GM18867 (cell line): ENCODE results near the gene UBL4B.

ENCODE experiments used
- ATAC-seq: cut with Tn5 transposase; IDR thresholded peaks from one replicate; pipeline ENCODE4 v1.9.1; 2021; ENCODE audit warnings: mild to moderate bottlenecking, moderate library complexity; ENCODE audit not compliant: unreplicated experiment

Gene UBL4B

DNA sequence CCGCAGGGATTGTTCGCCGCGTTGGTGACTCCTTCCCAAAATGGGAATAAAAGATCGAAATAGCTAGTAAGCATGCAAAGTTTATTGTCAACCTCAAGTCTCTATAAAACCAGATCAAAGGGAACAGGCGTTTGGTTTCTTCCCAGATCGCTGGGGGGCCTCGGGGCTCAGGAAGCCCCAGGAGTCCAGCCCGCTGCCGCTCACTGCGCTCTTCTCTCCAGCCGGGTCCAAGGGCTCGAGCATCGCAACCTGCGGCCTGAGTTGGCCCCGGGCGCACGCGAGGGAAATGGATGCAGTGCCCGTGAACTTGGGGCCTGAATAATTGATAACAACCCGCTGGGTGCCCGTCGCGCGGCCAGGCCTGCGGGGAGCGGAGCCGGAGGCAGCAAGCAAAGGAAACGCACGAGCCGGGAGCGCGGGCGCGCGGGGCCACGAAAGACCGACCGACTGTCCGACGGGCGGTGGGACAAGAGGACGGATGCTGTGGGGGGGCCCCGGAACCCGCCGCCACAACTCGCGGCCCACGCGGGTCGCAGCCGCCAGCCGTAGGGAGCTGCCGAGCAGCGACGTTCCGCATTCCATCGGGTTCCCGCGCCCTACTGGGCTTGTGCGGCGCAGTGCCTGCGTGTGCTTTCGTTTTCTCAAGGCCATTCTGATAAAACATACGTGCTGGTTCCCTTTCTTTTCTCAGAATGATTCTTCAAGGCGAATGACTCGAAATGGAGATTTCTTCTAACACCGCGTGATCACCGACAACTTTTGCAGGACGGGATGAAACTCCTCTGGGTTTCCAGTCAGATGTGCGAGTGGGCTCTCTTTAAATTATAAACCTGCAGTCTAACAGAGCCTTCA is 27.8 kb upstream of the UBL4B start:
- peak; percentile 55 for ATAC-seq

DNA sequence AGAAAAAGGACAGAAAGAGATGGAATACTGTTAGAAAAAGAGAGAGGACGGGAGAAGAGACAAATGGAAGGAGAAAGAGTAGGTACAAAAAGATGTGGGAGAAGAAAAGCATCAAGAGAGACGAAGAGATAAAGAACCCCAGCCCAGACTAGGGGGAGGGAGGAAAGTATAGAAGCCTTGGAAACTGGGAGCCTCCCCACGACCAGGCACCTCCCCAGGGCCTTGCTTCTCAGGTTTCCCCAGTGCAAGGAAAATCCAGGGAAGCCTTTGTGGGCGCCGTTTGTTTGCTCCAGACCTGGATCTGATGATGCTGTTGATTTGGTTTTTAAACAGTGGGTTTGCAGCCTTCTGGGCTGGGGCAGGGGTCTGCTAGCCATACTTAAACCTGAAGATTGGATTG is 26.6 kb upstream of the UBL4B start:
- no peak for ATAC-seq

DNA sequence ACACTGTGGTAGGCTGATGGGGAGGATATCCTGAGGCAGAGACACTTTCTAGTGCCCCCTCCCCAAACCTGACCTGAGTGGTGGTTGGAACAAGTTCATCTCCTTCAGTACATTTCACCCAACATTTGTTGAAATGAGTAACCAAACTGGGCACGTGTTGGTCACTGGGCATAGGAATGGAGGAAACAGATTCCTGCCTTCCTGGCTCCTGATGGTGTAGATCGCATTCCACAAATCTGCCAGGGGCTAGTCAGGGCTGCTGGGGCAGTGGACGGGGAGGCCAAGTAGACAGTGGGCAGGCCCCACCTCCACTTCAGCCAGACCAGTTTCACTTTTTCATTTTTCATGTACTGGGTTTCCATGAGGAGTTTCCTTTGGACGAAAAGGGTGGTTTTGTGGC is 25.3 kb upstream of the UBL4B start:
- ATAC-seq = no peak

DNA sequence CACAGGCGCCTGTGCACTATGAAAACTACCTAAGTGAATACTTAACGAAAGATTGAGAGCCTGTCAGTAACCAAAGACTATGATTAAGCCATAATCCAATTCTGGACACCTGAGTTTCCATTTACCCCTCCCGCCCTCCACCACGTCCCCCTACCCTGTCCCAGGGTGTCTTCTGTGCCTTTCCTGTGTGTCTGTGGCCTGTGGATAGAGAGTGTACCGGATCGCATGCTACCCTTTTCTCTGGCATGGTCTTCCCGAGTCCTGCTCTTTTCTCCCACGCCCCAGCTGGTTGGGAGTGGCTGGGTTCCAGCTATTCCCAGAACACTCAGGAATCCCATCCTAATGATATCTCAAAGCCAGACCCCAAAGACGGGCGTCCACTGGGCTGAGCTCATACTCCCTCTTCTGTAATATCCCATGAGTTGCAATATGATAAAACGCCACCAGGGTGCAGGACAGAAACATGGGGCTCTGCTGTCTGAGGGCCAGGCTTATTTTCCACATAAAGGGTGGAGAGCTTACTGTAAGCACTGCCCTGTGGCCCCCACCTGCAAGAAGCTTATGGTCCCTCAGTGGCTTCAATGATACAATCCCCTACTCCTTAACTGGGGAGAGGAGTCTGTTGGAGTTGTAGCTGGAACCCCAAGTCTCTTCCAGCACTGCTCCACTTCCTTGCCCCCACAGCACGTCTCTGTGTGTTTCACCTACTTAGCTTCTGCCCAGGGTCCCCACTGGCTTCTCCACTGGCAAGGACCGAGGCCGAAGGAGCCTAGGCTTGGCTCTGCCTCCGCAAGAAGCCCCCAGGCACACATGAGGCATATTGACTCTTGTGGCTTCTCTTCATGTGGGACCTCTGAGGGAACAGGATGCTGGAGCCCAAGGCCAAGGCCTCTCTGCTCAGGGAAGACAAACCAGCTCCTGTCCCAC is 24.2 kb upstream of the UBL4B start:
- no peak for ATAC-seq

DNA sequence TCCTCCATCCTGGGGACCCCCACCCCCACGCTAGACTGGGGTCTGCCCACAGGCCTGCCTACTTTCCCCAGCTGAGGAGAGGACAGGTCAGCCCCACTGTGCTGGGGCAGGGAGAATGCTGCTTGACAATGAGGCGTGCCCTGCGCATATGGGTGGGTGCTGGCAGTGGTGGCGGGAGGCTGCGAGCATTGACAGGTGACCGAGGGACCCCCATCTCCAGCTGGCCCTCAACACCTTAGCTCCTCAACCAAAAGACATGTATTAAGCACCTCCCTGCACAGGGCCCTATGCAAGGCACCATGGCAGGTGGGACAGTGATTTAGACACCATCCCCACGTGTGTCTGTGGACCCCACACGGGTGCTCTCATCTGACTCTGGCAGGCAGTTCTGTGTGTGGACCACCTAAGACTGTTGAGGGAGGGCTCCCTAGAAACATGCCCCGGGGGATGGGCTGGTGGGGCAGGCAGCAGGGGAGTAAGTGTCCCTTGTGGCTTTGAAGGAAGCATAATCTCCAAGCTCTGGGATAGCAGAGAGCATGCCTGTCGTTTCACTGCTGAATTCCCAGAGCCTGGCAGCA is 23.4 kb upstream of the UBL4B start:
- no peak for ATAC-seq

DNA sequence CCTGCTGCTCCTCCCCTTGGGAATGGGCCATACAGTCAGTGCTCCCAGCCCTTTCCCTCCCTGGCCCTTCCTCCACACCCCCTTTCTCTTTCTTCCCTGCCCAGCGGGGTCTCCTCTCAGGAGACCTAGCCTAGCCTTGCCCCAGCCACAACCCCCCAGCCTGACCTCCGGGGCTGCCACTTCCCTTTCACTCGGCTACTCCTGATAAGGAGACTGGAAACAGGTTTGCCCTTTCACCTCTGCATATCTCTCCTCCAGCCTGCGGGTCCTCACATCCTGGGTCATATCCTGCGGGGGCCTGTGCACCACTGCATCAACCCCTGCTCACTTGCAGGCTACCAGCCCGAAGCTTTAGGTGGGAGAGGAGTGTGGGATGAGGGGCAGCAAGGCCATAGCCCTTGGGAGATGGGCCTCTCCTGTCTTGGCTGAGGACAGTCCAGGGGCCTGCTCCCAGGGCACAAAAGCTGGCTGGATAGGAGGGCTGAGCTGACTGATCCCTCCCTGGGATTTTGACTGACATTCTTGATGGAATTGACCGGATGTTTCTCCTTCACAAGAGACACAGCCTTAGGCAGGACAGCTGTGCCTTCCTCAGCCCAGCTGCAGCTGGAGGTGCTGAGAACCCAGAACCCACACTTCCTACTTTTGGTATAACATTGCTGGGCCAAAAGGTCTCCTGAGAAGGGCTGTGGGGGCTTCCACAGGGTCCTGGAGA is 22.5 kb upstream of the UBL4B start:
- no peak for ATAC-seq

DNA sequence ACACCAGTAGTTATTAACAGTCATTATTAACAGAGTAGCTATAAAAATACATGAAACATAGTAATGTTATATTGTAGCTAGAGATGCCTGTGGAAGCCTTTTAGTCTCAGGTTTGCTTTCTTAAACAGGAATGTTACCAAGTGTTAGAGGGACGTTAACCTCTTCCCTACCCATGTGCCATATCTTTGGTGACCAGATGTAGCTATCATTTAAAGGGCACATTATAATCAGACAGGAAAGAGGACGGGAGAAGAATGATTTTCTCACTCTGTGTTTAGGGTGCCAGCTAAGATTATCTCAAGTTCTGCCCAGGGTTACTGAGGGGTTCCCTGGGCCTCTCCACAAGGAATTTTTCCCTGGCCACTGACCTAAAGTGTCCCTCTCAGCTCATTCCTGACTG is 20.9 kb upstream of the UBL4B start:
- no peak for ATAC-seq

DNA sequence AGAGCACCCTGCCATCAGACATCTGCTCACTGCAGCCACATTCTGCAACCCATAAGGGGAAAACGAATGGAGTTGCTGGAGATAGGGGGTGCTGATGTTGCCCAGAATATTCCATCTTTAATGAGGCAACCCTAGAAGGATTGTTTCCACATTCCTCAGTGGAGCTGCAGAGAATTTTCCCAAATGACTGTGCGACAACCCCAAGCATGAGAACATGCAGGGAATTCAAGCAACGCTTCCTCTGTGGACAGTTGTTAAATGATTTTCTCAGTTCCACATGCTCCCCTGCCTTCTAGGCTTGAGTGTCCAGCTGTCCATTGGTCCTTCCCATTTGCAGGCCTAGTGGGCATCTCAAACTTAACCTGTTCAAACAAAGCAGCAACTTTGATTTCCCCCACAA is 20.5 kb upstream of the UBL4B start:
- ATAC-seq = no peak

DNA sequence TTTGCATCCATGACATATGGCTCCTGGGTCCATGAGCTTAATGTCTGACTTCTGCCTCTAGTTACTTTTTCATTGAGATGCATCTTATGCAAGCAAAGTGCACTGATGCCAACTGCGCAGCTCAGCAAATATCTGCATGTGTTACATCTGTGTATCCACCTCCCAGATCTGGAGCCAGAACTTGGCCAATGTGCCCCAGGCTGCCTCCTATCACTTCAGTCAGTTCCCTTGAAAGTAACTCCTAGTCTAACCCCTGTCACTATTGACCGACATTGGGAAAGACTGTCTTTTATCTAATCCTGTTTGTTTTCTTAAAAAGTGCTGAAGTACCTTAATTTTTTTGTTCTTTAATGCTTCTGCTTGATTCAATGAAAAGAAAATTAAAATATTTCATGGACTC is 19.3 kb upstream of the UBL4B start:
- ATAC-seq = no peak

DNA sequence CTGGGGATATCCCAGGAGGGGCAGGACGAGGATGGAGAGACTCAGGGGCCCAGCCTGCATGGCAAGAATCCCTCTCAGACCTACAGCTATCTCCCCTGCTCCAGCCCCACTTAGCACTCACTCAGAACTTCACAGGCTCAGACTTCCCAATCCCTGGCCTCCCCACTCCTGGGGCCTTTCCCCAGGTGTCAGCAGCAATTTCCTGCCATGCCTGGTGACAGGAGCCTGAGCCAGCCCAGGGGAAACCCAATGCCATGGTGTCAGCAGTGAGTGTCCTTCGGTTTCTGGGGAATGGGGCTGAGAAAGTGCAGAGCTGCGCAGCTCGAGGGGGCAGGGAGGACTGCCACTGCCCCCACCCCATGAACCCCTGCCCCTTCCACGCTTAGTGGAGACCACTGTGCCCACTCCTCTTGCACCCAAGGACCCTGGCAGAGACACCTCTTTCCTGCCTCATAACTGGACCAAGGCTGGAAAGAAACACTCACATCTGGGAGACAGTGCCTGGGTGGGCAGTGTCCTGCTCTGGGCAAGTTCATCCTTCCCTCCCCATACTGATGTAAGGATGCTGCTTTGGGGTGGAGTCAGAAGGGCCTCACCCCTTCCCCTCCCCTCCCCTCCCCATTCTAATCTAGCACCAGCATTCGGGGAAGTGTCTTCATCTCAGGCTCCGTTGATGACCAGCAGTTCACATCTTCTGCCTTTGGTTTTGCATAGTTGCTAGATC is 17.1 kb upstream of the UBL4B start:
- ATAC-seq = no peak

DNA sequence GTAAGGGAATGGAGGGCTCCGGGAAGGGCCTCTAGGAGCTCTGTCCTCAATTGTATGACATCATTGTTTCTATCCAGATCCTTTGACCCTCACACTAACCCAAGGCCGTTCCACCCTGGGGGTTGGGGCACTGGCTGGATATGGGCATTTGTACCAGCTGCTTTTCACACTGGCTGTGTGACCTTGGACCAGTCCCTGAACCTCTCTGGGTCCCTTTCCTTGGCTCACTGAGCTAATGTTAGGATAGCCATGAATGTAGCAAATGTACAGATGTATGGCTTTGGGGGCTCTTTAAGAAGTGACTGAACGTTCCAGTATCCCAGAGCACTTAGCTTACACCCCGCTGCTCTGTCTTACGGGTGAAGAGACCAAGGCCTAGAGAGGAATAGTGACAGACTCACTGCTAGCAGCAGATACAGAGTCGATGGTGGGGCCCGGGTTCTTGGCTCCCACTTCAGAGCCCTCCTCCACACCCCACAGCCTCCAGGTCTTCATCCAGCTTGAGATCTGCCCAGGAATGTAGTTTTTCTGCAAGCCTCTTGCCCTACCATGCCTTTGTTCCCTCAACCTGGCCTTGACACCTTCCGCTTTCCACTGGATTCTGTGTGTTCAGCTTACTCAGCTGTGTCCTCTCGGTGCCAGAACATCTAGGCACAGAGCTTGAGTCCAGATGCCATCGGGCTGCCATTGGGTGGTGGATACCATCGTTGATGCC is 14.6 kb upstream of the UBL4B start:
- no peak for ATAC-seq

DNA sequence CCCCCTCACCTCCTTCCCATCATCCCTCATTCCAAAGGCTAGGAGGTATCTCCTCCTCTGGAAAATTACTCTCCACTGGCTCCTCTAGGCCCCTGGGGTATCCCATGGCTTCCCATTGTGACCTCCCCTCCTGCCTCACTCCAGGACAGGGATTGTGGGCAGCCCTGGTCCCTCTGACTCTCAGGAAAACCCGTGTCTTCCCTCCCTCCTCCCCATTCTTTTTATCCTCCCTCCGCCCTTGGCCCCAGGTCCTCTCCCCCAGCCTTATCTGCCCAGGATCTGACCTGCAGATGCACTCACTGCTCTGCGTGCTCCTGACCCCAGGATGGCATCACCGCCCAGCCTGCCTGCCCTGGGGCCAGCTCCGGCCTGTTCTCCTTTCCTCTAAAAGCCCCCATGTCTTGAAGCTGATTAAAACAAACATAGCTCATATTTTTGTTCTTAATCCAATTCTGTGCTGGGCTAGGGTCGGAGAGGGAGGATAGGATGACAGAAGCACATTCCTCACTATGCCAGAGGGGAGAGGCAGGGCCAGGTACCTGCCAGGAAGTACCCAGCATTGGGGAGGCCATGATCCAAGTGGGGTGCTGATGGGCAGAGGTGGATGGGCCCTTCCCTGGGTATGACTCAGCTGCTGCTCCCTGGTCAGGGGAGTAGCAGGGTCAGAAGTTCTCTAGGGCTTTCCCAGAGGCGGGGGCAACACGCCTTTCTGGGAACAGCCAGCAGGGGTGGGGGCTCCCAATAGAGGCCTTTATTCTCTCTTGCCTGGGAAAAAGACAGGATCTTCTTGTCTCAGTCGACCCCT is 13.8 kb upstream of the UBL4B start:
- no peak for ATAC-seq

DNA sequence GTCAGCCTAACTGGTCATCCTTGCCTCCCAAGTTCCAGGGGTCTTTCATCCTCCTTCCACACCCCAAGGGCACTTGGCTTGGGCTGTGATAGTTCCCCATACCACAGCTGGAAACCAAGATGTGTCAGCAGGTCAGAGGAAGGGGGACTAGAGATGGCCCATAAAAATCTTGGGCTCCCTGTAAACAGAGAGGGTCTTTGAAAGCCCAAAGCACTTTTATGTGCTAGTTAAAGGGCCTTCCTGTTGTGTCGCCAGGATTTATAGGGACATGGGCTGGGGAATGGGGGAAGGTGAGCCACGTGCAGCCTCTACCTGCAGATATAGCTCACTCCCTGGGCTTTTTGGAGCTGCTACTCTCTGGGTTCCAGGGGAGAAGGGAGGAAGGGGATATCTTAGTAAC is 11.9 kb upstream of the UBL4B start:
- ATAC-seq = no peak

DNA sequence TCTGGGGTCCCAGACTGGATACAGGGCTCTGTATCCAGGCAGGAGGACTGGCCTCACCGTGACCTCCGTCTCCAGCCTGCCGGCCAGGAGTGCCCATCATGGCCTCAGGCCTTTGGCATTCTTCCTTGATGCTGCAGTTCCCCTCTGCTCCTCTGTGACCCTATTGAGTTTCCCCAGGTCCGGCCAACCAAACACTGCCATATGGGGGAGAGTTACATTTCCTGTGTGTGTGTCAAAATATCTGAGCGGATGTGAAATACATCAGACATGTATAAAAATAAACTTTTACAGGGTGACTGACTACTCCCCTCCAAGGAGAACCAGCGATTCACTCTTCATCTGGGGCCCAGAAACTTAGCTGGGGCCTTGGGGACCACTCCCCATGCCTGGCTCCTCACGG is 10.2 kb upstream of the UBL4B start:
- ATAC-seq = no peak

DNA sequence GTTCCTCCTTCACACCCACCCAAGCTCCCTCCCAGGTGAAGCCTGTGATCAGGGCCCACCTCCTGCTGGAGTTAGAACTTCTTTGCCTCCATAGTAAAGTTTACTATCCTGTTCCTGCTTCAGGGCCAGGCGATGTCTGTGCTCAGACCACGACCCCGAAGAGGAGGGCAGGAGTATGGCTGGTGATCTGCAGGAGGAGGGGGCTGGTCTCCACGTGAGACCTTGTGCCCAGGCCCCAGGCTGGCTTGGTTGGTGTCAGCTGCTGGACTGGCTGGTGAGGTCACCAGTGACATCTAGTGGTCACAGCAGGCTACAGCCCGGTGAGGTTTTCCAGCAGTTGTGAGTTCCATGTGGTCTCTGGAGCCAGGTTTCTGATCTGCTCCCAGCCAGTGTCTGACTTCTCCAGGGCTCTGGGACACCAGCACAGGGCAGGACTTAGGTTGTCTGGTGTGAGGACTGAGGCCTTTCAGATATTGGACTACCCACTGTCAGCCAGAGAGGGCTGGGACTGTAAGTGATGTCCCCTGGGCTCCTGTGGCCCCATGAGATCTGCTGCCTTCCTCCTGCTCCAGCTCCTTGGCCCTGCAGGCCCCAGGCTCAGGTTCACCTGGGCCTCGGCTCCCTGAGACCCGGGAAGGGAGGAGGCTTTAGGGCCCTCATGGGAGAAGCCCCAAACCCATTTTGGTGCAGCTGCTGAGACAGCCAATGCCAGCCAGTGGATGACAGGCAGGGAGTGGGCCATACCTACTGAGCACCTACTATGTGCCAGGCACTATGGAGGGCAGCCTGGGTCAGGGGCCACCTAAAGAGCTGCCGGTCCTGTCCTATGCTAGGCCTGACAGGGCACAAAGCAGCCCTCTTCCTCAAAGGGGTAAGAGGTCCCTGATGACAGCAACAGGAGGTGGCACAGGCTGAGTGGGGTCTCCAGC is 6.0 kb upstream of the UBL4B start:
- ATAC-seq = no peak

DNA sequence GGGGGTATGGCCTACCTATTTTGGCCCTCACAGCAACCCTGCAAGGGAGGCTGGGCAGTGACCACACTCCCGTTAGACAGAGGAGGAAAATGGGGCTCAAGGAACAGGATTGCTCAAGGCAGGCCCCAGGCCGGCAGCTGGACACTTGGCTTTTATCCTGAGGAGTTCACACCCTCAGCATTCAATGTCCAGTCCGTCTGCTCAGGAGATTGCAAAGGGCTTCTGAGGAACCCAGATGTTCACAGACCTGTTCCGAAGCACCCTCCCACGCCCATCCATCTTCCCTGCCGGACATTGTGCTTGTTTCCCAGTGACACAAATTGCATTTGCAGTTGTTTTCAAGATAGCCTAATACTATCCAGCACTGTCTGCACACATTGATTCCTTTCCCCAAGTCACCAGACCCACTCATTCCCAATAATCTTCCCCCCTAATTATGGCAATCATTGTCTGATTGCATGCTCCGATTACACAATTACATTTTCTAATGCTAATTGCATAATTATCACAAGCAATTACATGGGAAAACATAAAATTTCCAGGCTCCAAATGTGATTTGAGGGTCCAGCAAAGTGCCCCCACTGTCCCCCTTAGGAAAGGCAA is 4.3 kb upstream of the UBL4B start:
- no peak for ATAC-seq

DNA sequence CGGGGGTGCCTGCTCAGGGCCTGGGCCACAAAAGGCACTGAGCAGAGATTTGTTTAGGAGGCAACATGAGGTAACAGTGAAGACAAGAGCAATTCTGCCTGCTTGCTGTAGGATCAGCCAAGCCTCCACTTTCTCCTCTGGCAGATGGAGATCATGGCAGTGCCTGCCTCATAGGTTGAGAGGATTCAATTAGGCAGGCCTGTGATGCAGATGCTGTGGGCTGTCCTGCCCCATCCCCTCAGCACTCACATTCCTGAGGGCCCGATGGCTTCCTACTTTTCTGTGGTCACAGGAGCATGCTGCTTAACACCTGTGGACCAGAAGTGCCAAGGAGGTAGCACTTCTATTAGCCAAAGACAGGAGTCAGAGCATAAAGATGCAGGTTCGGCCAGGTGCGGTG is 1.2 kb upstream of the UBL4B start:
- ATAC-seq = no peak
